Measurements from ENCODE around the gene MS4A10.

The MS4A10 gene

DNA sequence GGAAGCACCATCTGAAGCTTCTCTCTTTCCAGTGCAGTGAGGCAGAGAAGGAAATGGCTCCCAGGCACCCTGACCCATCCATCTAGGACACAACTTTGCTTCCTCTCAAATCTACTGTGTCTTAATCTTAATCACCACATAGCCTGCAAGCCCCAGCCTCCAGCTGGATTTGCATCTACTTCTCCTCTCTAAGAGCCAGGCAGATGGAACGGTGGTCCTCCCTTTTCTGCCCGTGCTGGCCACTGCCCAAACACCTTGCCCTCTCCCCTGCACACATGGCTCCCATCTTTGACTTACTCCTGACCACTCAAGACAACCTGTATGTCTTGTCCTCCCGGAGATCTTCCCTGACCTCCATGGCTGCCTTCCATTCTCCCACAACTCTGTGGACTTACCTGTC lies 7.4 kb downstream of the MS4A10 start:
- no peaks in the 10 kb centered on the region for H3K4me1 Mint-ChIP-seq

GRCh38 chr11:60795291-60795690 lies 10.2 kb downstream of the MS4A10 start:
- no peaks in the 10 kb centered on the region for H3K9me3 Mint-ChIP-seq
- no peak overlapping the region for H3K4me3 Mint-ChIP-seq
- H3K36me3 Mint-ChIP-seq, result no peaks in the 10 kb centered on the region
- H3K4me1 Mint-ChIP-seq, result no peaks in the 10 kb centered on the region
- no peak overlapping the region for H3K27ac Mint-ChIP-seq
- H3K27me3 Mint-ChIP-seq, result no peaks in the 10 kb centered on the region

More for the DNA sequence above, 7.4 kb downstream of the MS4A10 start:
- no peaks in the 10 kb centered on the region for H3K9me3 Mint-ChIP-seq
- peak overlapping the region; percentile 47 for H3K27ac Mint-ChIP-seq
- no peaks in the 10 kb centered on the region for H3K27me3 Mint-ChIP-seq
- H3K36me3 Mint-ChIP-seq, result no peaks in the 10 kb centered on the region
- H3K4me3 Mint-ChIP-seq, result no peak overlapping the region

GRCh38 chr11:60797846-60798630 lies 12.9 kb downstream of the MS4A10 start:
- Mint-ChIP-seq H3K27ac (no peak overlapping the region), H3K27me3 (no peaks in the 10 kb centered on the region), H3K4me3 (no peak overlapping the region), H3K9me3 (no peaks in the 10 kb centered on the region), H3K36me3 (no peaks in the 10 kb centered on the region), H3K4me1 (no peaks in the 10 kb centered on the region)

- no peaks in the 10 kb centered on the region for H3K4me1 Mint-ChIP-seq
- no peak overlapping the region for H3K27ac Mint-ChIP-seq
Measured at GRCh38 chr11:60798631-60799030, 13.5 kb downstream of the MS4A10 start.

DNA sequence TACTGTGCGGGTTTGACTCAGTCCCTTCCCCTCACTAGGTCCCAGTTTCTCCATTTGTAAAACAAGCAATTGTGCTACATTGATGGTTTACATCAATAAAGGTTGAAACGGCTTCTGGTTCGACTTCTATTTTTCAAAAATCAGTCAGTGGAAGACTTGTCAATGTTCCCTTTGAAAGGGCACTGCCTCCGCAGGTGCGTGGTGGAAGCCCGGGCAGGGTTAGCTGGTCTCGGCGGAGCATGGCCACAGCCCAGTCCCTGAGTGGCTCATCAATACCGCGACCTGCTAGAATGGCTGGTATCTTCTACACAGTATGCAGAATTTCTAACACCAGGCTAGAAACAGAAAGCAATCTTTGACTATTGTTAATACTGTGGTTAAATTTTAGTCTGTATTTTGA lies 16.1 kb downstream of the MS4A10 start:
- H3K27me3 Mint-ChIP-seq, result no peaks in the 10 kb centered on the region
- H3K27ac Mint-ChIP-seq, result no peak overlapping the region
- no peaks in the 10 kb centered on the region for H3K9me3 Mint-ChIP-seq
- no peaks in the 10 kb centered on the region for H3K36me3 Mint-ChIP-seq
- H3K4me1 Mint-ChIP-seq, result no peaks in the 10 kb centered on the region
- H3K4me3 Mint-ChIP-seq, result no peak overlapping the region

More at GRCh38 chr11:60798631-60799030, 13.5 kb downstream of the MS4A10 start:
- no peaks in the 10 kb centered on the region for H3K9me3 Mint-ChIP-seq
- no peak overlapping the region for H3K4me3 Mint-ChIP-seq
- H3K27me3 Mint-ChIP-seq, result no peaks in the 10 kb centered on the region
- H3K36me3 Mint-ChIP-seq, result no peaks in the 10 kb centered on the region

- Mint-ChIP-seq H3K4me1 (no peaks in the 10 kb centered on the region), H3K9me3 (no peaks in the 10 kb centered on the region), H3K4me3 (no peak overlapping the region), H3K27me3 (no peaks in the 10 kb centered on the region), H3K27ac (no peak overlapping the region), H3K36me3 (no peaks in the 10 kb centered on the region)
Measured at GRCh38 chr11:60803273-60803936, 18.3 kb downstream of the MS4A10 start.

DNA sequence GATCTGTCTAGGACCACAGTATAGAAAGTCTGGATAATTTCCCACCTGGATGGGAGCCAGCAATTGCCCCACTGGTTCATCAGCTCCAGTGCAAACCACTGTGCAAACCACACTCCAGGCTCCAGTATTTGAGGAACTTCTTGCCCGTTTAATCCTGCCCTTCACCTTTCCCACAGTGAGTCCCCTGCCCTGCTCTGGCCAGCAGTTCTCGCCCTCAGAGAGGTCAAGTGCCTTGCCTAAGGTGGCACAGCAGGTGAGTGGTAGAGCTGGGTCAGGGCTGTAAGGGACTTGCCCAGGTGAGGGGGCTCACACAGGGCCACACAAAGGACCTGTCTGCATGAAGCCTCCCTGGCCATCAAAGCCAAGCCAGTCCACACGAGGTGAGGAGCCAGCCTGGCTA lies 24.1 kb downstream of the MS4A10 start:
- no peak overlapping the region for H3K27ac Mint-ChIP-seq
- no peaks in the 10 kb centered on the region for H3K36me3 Mint-ChIP-seq
- no peaks in the 10 kb centered on the region for H3K4me1 Mint-ChIP-seq
- no peaks in the 10 kb centered on the region for H3K27me3 Mint-ChIP-seq
- no peaks in the 10 kb centered on the region for H3K9me3 Mint-ChIP-seq
- H3K4me3 Mint-ChIP-seq, result no peak overlapping the region

DNA sequence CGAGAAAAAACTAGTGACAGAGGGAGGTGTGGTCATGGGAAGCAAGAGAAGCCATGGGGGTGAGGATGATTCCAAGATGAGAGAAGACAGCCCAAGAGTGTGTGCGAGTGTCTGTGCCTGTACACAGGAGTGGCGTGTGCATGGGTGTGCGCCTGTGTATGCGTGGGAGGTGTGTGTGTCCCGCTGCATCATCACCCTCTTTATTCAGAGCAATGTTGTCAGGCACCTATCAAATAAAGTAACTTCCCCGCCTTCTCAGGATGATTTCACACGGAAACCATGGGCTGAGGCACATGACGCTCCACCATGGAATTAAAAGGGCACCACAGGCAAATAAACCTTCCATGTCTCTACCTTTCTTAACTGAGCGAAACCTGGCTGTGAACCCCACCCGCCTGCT lies 24.6 kb downstream of the MS4A10 start:
- no peak overlapping the region for H3K27ac Mint-ChIP-seq
- H3K9me3 Mint-ChIP-seq, result no peaks in the 10 kb centered on the region
- no peaks in the 10 kb centered on the region for H3K27me3 Mint-ChIP-seq
- no peaks in the 10 kb centered on the region for H3K36me3 Mint-ChIP-seq
- H3K4me3 Mint-ChIP-seq, result no peak overlapping the region
- no peaks in the 10 kb centered on the region for H3K4me1 Mint-ChIP-seq

DNA sequence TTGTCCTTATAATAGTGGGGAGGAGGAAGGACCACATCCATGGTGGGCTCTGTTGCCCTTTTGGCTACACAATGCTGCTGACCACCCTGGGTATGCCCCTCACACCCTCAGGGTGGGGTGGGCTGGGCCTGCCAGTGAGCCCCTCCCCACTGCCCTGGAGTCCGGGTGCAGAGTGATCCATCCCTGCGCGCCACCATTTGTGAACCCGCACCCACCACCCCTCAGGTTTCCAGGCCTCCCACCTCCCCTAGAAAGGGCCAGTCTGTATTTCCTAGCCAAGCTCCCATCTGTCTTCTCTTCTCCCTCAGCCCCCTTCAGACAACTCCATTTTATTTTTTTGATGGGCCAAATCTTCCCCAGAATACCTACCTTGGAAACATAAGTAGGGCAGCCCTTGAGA lies 25.0 kb downstream of the MS4A10 start:
- Mint-ChIP-seq H3K27ac (no peak overlapping the region), H3K9me3 (no peaks in the 10 kb centered on the region), H3K4me3 (no peak overlapping the region), H3K27me3 (no peaks in the 10 kb centered on the region), H3K36me3 (no peaks in the 10 kb centered on the region), H3K4me1 (no peaks in the 10 kb centered on the region)

GRCh38 chr11:60810569-60810968 lies 25.4 kb downstream of the MS4A10 start:
- no peak overlapping the region for H3K27ac Mint-ChIP-seq
- H3K9me3 Mint-ChIP-seq, result no peaks in the 10 kb centered on the region
- H3K4me1 Mint-ChIP-seq, result no peaks in the 10 kb centered on the region
- no peaks in the 10 kb centered on the region for H3K36me3 Mint-ChIP-seq
- no peaks in the 10 kb centered on the region for H3K27me3 Mint-ChIP-seq
- no peak overlapping the region for H3K4me3 Mint-ChIP-seq

GRCh38 chr11:60813324-60813723 lies 28.2 kb downstream of the MS4A10 start:
- H3K4me1 Mint-ChIP-seq, result no peaks in the 10 kb centered on the region
- H3K27ac Mint-ChIP-seq, result no peak overlapping the region
- no peaks in the 10 kb centered on the region for H3K36me3 Mint-ChIP-seq
- no peaks in the 10 kb centered on the region for H3K27me3 Mint-ChIP-seq
- no peak overlapping the region for H3K4me3 Mint-ChIP-seq
- H3K9me3 Mint-ChIP-seq, result no peaks in the 10 kb centered on the region

- H3K4me1 Mint-ChIP-seq, result no peaks in the 10 kb centered on the region
- H3K27me3 Mint-ChIP-seq, result no peaks in the 10 kb centered on the region
- H3K27ac Mint-ChIP-seq, result no peak overlapping the region
Measured at GRCh38 chr11:60814112-60814511, 29.0 kb downstream of the MS4A10 start.

DNA sequence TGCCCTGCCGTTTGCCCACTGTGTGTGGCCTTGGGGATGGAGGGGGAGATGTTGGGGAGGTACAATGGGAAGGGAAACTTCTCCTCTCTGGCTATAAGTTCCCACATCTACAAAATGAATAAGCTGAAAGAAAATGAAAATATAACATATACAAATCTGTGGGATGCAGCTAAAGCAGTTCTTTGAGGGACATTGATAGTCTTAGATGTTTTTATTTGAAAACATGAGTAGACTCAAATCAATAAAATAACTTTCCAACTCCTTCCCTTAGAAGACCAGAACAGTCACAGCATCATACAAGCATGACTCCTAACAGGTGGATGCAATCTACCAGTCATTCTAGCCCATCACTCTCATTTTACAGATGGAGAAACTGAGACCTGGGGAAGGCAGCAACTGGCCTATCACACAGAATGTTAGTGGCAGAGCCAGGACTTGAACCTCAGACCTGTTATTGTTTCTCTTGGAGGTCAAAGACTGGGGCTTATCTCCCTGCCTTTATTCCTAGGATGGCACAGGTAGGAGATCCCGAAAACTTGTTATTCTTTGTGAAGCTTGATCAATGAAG lies 31.5 kb downstream of the MS4A10 start:
- H3K27ac Mint-ChIP-seq, result no peak overlapping the region
- no peaks in the 10 kb centered on the region for H3K36me3 Mint-ChIP-seq
- H3K4me3 Mint-ChIP-seq, result no peak overlapping the region
- H3K27me3 Mint-ChIP-seq, result no peaks in the 10 kb centered on the region
- no peaks in the 10 kb centered on the region for H3K4me1 Mint-ChIP-seq
- no peaks in the 10 kb centered on the region for H3K9me3 Mint-ChIP-seq

More at GRCh38 chr11:60814112-60814511, 29.0 kb downstream of the MS4A10 start:
- H3K4me3 Mint-ChIP-seq, result no peak overlapping the region
- H3K9me3 Mint-ChIP-seq, result no peaks in the 10 kb centered on the region
- H3K36me3 Mint-ChIP-seq, result no peaks in the 10 kb centered on the region

DNA sequence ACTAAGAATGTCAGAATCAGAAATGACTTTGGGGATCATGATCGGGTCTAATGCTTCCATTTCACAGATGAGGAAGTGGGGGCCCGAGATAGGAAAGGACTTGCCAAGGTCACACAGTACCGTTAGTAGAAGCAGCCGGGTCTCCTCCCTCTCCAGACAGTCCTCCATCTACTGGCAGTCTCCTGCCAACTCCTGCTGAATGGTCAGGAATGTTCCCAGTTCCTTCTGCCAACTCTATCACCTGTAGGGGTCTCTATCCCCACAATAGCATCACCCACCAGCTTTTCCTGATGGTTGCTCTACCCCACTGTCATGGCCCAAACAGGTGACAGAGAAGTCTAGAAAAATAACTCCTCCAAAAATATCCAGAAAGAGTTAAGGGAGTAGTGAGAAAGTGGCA lies 32.9 kb downstream of the MS4A10 start:
- H3K9me3 Mint-ChIP-seq, result no peaks in the 10 kb centered on the region
- H3K4me1 Mint-ChIP-seq, result no peaks in the 10 kb centered on the region
- no peaks in the 10 kb centered on the region for H3K27me3 Mint-ChIP-seq
- H3K36me3 Mint-ChIP-seq, result no peaks in the 10 kb centered on the region
- H3K4me3 Mint-ChIP-seq, result no peak overlapping the region
- H3K27ac Mint-ChIP-seq, result no peak overlapping the region

GRCh38 chr11:60821827-60822599 lies 36.9 kb downstream of the MS4A10 start:
- H3K36me3 Mint-ChIP-seq, result no peaks in the 10 kb centered on the region
- H3K27ac Mint-ChIP-seq, result no peak overlapping the region
- H3K9me3 Mint-ChIP-seq, result no peaks in the 10 kb centered on the region
- no peaks in the 10 kb centered on the region for H3K4me1 Mint-ChIP-seq
- H3K27me3 Mint-ChIP-seq, result no peaks in the 10 kb centered on the region
- H3K4me3 Mint-ChIP-seq, result no peak overlapping the region
